ENCODE data around the gene GAREM1. TPM values are rescaled to one million over a fixed set of nuclear protein-coding genes. Genes with fewer than 3 reads are reported as not detected.

Gene GAREM1
- total and polyA plus RNA-seq, 2 donors from 2014 or later: 7.0 to 47.0 TPM

GRCh38 chr18:32286749-32287148, 183.9 kb downstream of the GAREM1 start:
- no peaks in the 10 kb centered on the region for H3K4me1 ChIP-seq (ENCODE audit: control insufficient read depth in 2 of 3, insufficient read depth in 2 of 3, low read depth in 1 of 3, low read length in 3 of 3)
- no peak overlapping the region for H3K4me3 ChIP-seq (ENCODE audit: low read length in 3 of 3)
- H3K9me3 ChIP-seq (ENCODE audit: control insufficient read depth in 2 of 3, insufficient read depth in 1 of 3, low read length in 3 of 3): no peaks in the 10 kb centered on the region
- intact Hi-C loops (cut with DNase I): no loop called here
- no peak overlapping the region for H3K9ac ChIP-seq (ENCODE audit: low read length in 3 of 3)
- DNase-seq (no peak), FAIRE-seq (no peak)
- peaks cover 0 to 16% (median 8%) of the 10 kb centered on the region in 3 donors for H3K36me3 ChIP-seq (ENCODE audit: control insufficient read depth in 2 of 3, insufficient read depth in 3 of 3, low read length in 3 of 3)
- H3K27ac ChIP-seq (ENCODE audit: low read depth in 2 of 2, low read length in 2 of 2): no peak overlapping the region
- TF ChIP-seq, protein P1, sequence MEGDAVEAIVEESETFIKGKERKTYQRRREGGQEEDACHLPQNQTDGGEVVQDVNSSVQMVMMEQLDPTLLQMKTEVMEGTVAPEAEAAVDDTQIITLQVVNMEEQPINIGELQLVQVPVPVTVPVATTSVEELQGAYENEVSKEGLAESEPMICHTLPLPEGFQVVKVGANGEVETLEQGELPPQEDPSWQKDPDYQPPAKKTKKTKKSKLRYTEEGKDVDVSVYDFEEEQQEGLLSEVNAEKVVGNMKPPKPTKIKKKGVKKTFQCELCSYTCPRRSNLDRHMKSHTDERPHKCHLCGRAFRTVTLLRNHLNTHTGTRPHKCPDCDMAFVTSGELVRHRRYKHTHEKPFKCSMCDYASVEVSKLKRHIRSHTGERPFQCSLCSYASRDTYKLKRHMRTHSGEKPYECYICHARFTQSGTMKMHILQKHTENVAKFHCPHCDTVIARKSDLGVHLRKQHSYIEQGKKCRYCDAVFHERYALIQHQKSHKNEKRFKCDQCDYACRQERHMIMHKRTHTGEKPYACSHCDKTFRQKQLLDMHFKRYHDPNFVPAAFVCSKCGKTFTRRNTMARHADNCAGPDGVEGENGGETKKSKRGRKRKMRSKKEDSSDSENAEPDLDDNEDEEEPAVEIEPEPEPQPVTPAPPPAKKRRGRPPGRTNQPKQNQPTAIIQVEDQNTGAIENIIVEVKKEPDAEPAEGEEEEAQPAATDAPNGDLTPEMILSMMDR (IDR thresholded peaks at IDR 0.05; ENCODE audit: borderline replicate concordance, extremely low read depth, insufficient read depth): no peak
- H3K27me3 ChIP-seq (ENCODE audit: control insufficient read depth, insufficient read depth, low read length): no peaks in the 10 kb centered on the region

- intact Hi-C loops (cut with DNase I): no loop called here
- Histone ChIP-seq H3K9me3 (ENCODE audit: control insufficient read depth in 2 of 3, insufficient read depth in 1 of 3, low read length in 3 of 3) (no peaks in the 10 kb centered on the region), H3K27me3 (ENCODE audit: control insufficient read depth, insufficient read depth, low read length) (no peaks in the 10 kb centered on the region), H3K9ac (ENCODE audit: low read length in 3 of 3) (no peak overlapping the region), H3K27ac (ENCODE audit: low read depth in 2 of 2, low read length in 2 of 2) (no peak overlapping the region), H3K4me3 (ENCODE audit: low read length in 3 of 3) (no peak overlapping the region), H3K4me1 (ENCODE audit: control insufficient read depth in 2 of 3, insufficient read depth in 2 of 3, low read depth in 1 of 3, low read length in 3 of 3) (no peaks in the 10 kb centered on the region), H3K36me3 (ENCODE audit: control insufficient read depth in 2 of 3, insufficient read depth in 3 of 3, low read length in 3 of 3) (peaks cover 0 to 16% (median 8%) of the 10 kb centered on the region in 3 donors)
- DNase-seq (no peak), FAIRE-seq (no peak)
- TF ChIP-seq, protein P1 (IDR thresholded peaks at IDR 0.05; ENCODE audit: borderline replicate concordance, extremely low read depth, insufficient read depth): no peak
Measured at GRCh38 chr18:32284284-32284683, 186.4 kb downstream of the GAREM1 start.

GRCh38 chr18:32280911-32281310, 189.8 kb downstream of the GAREM1 start:
- intact Hi-C loops (cut with DNase I): no loop called here

More at GRCh38 chr18:32280911-32281310, 189.8 kb downstream of the GAREM1 start:
- FAIRE-seq (no peak), DNase-seq (no peak)
- Histone ChIP-seq H3K27ac (ENCODE audit: low read depth in 2 of 2, low read length in 2 of 2) (no peak overlapping the region), H3K27me3 (ENCODE audit: control insufficient read depth, insufficient read depth, low read length) (no peaks in the 10 kb centered on the region), H3K4me1 (ENCODE audit: control insufficient read depth in 2 of 3, insufficient read depth in 2 of 3, low read depth in 1 of 3, low read length in 3 of 3) (peaks cover 4 to 19% (median 12%) of the 10 kb centered on the region in 3 donors), H3K9me3 (ENCODE audit: control insufficient read depth in 2 of 3, insufficient read depth in 1 of 3, low read length in 3 of 3) (no peaks in the 10 kb centered on the region), H3K36me3 (ENCODE audit: control insufficient read depth in 2 of 3, insufficient read depth in 3 of 3, low read length in 3 of 3) (no peaks in the 10 kb centered on the region), H3K9ac (ENCODE audit: low read length in 3 of 3) (no peak overlapping the region), H3K4me3 (ENCODE audit: low read length in 3 of 3) (no peak overlapping the region)
- TF ChIP-seq, protein P1 (IDR thresholded peaks at IDR 0.05; ENCODE audit: borderline replicate concordance, extremely low read depth, insufficient read depth): no peak

All from kidney (tissue), 14 donors.